Measurements from ENCODE around the gene ELOVL5.

The ELOVL5 gene

GRCh38 chr6:53269827-53270226, 78.9 kb downstream of the ELOVL5 start:
- H3K4me3 ChIP-seq (ENCODE audit: low read length): no peak overlapping the region
- H3K79me2 ChIP-seq (ENCODE audit: low read length): no peaks in the 10 kb centered on the region
- peaks cover 78% of the 10 kb centered on the region for H3K36me3 ChIP-seq (replicated peaks; ENCODE audit: low read depth, low read length)

GRCh38 chr6:53268858-53269608, 79.7 kb downstream of the ELOVL5 start:
- peaks cover 80% of the 10 kb centered on the region for H3K36me3 ChIP-seq (replicated peaks; ENCODE audit: low read depth, low read length)
- H3K9ac ChIP-seq (ENCODE audit: low read length): no peak overlapping the region
- H3K4me3 ChIP-seq (ENCODE audit: low read length): no peak overlapping the region

More at GRCh38 chr6:53269827-53270226, 78.9 kb downstream of the ELOVL5 start:
- no peaks in the 10 kb centered on the region for H3K4me1 ChIP-seq (ENCODE audit: low read length)
- no peak overlapping the region for H3K9ac ChIP-seq (ENCODE audit: low read length)
- H3K9me3 ChIP-seq (ENCODE audit: insufficient read depth, low read length): no peaks in the 10 kb centered on the region
- no peak for TF ChIP-seq CTCF (IDR thresholded peaks at IDR 0.05; ENCODE audit: low read depth, low read length)
- no peak for TF ChIP-seq EZH2phosphoT487 (IDR thresholded peaks at IDR 0.05; ENCODE audit: low read depth)
- H3K4me2 ChIP-seq (ENCODE audit: low read length): no peak overlapping the region
- H3K27ac ChIP-seq (ENCODE audit: low read length): no peak overlapping the region
- no peak overlapping the region for H2AFZ ChIP-seq (ENCODE audit: low read depth, low read length)
- H3K27me3 ChIP-seq (ENCODE audit: low read depth, low read length): no peaks in the 10 kb centered on the region
- H4K20me1 ChIP-seq (ENCODE audit: insufficient read depth, low read length): peaks cover 3% of the 10 kb centered on the region; the same call in 1 of the 2 replicates

GRCh38 chr6:53266553-53267090, 82.1 kb downstream of the ELOVL5 start:
- Histone ChIP-seq H3K4me2 (ENCODE audit: low read length) (no peak overlapping the region), H3K27me3 (ENCODE audit: low read depth, low read length) (no peaks in the 10 kb centered on the region), H4K20me1 (ENCODE audit: insufficient read depth, low read length) (peaks cover 3% of the 10 kb centered on the region; the same call in 1 of the 2 replicates), H3K9ac (ENCODE audit: low read length) (no peak overlapping the region), H3K79me2 (ENCODE audit: low read length) (no peaks in the 10 kb centered on the region), H3K4me1 (ENCODE audit: low read length) (no peaks in the 10 kb centered on the region), H3K36me3 (replicated peaks; ENCODE audit: low read depth, low read length) (peaks cover 80% of the 10 kb centered on the region), H3K9me3 (ENCODE audit: insufficient read depth, low read length) (no peaks in the 10 kb centered on the region), H3K4me3 (ENCODE audit: low read length) (no peak overlapping the region), H3K27ac (ENCODE audit: low read length) (no peak overlapping the region), H2AFZ (ENCODE audit: low read depth, low read length) (no peak overlapping the region)
- TF ChIP-seq CTCF (IDR thresholded peaks at IDR 0.05; ENCODE audit: low read depth, low read length): no peak

More at GRCh38 chr6:53268858-53269608, 79.7 kb downstream of the ELOVL5 start:
- Histone ChIP-seq H3K9me3 (ENCODE audit: insufficient read depth, low read length) (no peaks in the 10 kb centered on the region), H3K4me2 (ENCODE audit: low read length) (no peak overlapping the region), H2AFZ (ENCODE audit: low read depth, low read length) (no peak overlapping the region), H3K27me3 (ENCODE audit: low read depth, low read length) (no peaks in the 10 kb centered on the region), H4K20me1 (ENCODE audit: insufficient read depth, low read length) (peaks cover 3% of the 10 kb centered on the region; the same call in 1 of the 2 replicates), H3K27ac (ENCODE audit: low read length) (no peak overlapping the region), H3K4me1 (ENCODE audit: low read length) (no peaks in the 10 kb centered on the region), H3K79me2 (ENCODE audit: low read length) (no peaks in the 10 kb centered on the region)
- no peak for TF ChIP-seq EZH2phosphoT487 (IDR thresholded peaks at IDR 0.05; ENCODE audit: low read depth)
- TF ChIP-seq CTCF (IDR thresholded peaks at IDR 0.05; ENCODE audit: low read depth, low read length): no peak

GRCh38 chr6:53264915-53265607, 83.7 kb downstream of the ELOVL5 start:
- Histone ChIP-seq H3K27me3 (ENCODE audit: low read depth, low read length) (no peaks in the 10 kb centered on the region), H2AFZ (ENCODE audit: low read depth, low read length) (no peak overlapping the region), H3K79me2 (ENCODE audit: low read length) (no peaks in the 10 kb centered on the region), H3K36me3 (replicated peaks; ENCODE audit: low read depth, low read length) (peaks cover 82% of the 10 kb centered on the region), H3K9ac (ENCODE audit: low read length) (no peak overlapping the region), H3K4me1 (ENCODE audit: low read length) (no peaks in the 10 kb centered on the region), H3K4me2 (ENCODE audit: low read length) (no peak overlapping the region), H3K4me3 (ENCODE audit: low read length) (no peak overlapping the region), H3K27ac (ENCODE audit: low read length) (no peak overlapping the region), H3K9me3 (ENCODE audit: insufficient read depth, low read length) (no peaks in the 10 kb centered on the region), H4K20me1 (ENCODE audit: insufficient read depth, low read length) (peaks cover 3% of the 10 kb centered on the region; the same call in 1 of the 2 replicates)
- TF ChIP-seq EZH2phosphoT487 (IDR thresholded peaks at IDR 0.05; ENCODE audit: low read depth): no peak

All from OCI-LY3 (cell line).